HG03175 (cell line): ENCODE data around the gene PIAS4.
"Not testable (repeated sequence)": the region's sequence is repeated elsewhere in the genome, so short reads cannot be mapped to it uniquely, and the experiment has no call there.

Experiments
- ATAC-seq: cut with Tn5 transposase; IDR thresholded peaks from one replicate; pipeline ENCODE4 v1.9.1; 2021; ENCODE audit warnings: mild to moderate bottlenecking, moderate library complexity; ENCODE audit not compliant: unreplicated experiment

The PIAS4 gene

DNA sequence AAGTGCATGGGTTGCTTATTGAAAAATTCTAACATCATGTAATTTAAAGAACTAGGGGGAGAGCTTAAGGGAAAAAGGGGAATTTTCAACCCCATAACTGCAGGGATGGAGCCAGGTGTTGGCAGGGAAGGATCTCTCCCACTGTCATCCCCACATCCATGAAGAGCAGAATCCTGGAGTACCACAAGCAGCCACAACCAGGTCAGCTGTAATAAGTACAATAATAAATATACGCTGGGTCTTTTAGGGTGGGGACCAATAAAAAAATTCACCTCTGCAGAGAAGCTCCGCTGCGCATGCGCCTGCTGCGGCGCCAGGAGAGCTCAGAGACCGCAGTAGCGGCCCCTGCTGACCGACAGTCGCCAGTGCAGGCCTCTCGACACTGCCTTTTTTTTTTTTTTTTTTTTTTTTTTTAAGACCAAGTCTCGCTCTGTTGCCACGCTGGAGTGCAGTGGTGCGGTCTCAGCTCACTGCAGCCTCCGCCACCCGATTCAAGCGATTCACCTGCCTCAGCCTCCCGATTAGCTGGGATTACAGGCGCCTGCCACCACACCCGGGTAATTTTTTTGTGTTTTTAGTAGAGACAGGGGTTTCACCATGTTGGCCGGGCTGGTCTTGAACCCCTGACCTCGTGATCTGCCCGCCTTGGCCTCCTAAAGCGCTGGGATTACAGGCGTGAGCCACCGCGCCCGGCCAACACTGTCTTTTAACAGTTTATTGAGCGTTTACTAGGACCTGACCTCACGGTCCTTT lies 19.7 kb upstream of the PIAS4 start:
- ATAC-seq, result peak; percentile 47

DNA sequence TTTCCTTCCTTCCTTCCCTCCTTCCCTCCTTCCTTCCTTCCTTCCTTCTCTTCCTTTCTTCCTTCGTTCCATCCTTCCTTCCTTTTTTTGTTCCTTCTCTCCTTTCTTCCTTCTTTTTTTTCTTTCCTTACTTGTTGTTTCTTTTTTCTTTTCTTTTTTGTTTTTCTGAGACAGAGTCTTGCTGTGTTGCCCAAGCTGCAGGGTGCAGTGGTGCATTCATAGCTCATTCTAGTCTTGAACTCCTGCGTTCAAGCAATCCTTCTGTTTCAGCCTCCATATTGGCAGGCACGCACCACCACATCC lies 16.8 kb upstream of the PIAS4 start:
- ATAC-seq, result no peak

DNA sequence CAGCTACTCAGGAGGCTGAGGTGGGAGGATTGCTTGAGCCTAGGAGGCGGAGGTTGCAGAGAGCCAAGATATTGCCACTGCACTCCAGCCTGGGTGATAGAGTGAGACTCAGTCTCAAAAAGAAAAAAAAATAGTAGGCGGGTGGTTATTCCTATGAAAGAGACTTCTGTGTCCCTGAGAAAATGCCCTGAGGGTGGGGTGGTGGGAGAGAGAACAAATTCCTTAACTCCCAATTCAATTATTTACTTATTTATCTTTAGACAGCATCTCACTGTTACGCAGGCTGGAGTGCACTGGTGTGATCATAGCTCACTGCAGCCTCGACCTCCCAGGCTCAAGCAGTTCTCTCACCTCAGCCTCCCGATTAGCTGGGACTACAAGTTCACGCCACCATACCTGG lies 11.9 kb upstream of the PIAS4 start:
- ATAC-seq, result no peak

DNA sequence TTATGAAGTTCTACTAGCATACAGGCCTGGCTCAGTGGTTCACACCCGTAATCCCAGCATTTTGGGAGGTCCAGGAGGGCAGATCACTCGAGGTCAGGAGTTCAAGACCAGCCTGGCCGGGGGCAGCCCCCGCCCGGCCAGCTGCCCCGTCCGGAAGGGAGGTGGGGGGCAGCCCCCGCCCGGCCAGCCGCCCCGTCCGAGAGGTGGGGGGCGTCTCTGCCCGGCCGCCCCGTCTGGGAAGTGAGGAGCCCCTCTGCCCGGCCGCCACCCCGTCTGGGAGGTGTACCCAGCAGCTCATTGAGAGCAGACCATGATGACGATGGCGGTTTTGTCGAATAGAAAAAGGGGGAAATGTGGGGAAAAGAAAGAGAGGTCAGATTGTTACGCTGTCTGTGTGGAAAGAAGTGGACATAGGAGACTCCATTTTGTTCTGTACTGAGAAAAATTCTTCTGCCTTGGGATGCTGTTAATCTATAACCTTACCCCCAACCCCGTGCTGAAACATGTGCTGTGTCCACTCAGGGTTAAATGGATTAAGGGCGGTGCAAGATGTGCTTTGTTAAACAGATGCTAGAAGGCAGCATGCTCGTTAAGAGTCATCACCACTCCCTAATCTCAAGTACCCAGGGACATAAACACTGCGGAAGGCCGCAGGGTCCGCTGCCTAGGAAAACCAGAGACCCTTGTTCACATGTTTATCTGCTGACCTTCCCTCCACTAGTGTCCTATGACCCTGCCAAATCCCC lies 8.7 kb upstream of the PIAS4 start:
- ATAC-seq, result not testable (repeated sequence)

DNA sequence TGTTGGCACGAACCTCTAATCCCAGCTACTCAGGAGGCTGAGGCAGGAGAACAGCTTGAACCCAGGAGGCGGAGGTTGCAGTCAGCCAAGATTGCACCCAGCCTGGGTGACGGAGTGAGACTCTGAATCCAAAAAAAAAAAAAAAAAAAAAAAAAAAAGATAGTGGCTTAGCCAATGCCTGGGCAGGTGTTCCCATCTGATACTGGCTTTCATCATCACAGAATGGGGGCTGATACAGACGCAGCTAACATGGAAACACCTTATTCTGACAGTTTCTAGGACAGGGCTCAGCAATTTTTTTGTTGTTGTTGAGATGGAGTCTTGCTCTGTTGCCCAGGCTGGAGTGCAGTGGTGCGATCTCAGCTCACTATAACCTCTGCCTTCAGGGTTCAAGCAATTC lies 6.7 kb upstream of the PIAS4 start:
- ATAC-seq, result not testable (repeated sequence)

DNA sequence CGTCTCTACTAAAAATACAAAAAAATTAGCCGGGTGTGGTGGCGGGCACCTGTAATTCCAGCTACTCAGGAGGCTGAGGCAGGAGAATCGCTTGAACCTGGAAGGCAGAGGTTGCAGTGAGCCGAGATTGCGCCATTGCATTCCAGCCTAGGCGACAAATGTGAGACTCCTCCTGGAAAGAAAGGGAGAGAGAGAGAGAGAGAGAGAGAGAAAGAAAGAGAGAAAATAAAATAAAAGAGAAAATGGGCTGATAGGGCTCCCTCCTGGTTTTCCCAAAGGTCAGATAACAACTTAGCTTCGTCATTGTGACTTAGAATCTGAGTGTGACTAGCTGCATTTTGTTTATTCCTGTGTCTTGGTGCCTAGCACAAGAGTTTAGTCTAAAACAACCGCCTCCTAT lies 2.1 kb upstream of the PIAS4 start:
- not testable (repeated sequence) for ATAC-seq

DNA sequence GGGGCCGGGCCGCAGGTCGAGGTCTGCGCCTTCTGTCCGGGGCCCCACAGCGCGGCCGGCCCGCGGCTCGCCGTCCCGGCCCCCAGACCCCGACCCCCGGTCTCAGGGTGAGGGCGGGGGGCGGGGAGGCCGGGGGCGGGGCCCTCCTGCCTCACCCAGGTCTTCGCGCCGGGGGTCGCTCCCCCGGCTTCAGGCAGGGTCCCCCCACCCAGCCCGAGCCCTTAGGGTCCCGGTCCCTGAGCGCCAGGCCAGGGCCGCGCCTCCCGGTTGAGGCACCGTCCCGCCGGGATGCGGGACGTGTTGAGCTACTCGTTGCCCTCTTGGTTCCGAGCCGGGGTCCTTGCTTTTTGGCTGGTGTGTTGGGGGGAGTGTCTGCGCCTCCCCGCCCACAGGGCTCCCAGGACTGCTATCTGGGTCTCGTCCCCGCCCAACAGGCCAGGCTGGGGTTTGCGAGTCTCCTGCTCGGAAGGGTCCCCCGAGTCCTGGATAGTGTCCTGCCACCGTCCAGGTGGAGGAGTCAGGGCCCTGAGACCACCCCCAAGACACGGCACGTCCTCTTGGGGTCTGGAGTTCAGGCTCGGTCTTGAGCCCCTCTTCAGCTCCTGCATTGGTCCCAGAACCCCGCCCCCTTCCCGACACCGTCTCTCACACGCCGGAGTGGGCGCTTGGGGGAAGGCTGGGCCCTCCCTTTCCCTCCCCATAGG lies 452 bp downstream of the PIAS4 start:
- ATAC-seq, result no peak

DNA sequence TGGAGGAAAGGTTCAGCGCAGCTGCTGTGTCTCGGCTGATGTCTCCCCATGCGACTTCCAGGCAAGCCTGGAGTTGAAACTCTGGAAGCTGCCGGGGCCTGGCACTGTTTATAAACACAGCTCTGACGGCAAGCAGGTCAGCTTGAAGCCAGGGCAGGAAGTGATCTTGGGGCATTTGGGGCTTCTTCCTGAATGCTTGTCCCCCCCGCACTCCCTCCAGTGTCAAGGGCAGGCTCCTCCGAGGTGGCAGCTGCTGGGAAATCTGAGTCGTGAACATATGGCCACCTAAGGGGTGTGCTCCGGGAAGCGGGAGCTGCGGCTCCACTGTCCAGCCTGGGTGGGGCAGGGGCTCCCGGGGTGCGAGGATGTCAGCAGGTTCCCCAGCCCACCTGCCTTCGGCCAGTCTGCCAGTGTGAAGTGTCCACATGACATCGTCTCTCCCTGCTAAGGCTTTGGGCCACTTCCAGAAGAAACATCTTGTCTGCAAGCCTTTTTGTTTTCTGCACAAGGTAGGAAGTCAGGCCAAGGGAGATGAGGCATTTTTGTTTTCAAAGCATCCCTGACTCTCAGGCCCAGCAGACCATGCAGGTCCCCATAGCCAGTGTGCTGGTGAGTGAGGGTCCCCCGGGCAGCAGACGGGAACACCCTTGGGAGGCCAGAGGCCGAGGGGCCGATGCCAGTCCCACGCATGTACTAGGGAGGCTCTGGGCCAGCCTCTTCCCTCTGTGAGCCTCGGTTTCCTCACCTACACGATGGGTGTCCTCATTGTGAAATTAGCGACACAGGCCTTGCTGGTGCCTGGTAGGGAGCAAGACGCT lies 2.7 kb downstream of the PIAS4 start:
- no peak for ATAC-seq

DNA sequence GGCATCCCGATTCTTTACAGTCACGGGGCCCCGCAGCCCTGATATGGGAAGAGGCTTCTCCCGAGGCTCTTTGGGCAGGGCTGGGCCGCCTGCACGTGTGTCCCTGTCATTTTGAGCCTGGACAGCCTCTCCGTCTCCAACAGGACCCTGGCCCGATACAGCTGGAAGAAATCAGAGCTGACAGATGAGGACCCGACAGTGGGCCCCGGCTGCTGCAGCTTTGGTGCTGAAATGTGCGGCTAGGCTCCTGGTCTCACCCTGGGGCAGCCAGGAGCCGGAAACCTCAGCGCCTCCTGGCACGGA lies 3.2 kb downstream of the PIAS4 start:
- ATAC-seq, result no peak

DNA sequence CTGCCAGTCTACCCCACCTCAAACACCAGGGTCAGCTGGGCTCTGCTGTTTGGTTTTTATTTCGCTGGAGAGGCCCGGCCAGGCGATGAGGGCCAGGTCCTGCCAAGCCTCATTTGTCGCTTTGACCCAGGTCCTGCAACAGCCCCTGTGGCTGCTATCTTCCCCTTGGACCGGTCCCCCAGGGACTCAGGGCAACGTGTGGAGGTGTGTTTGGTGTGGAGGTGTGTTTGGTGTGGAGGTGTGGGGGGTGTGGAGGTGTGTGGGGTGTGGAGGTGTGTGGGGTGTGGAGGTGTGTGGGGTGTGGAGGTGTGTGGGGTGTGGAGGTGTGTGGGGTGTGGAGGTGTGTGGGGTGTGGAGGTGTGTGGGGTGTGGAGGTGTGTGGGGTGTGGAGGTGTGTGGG lies 3.9 kb downstream of the PIAS4 start:
- ATAC-seq, result not testable (repeated sequence)

DNA sequence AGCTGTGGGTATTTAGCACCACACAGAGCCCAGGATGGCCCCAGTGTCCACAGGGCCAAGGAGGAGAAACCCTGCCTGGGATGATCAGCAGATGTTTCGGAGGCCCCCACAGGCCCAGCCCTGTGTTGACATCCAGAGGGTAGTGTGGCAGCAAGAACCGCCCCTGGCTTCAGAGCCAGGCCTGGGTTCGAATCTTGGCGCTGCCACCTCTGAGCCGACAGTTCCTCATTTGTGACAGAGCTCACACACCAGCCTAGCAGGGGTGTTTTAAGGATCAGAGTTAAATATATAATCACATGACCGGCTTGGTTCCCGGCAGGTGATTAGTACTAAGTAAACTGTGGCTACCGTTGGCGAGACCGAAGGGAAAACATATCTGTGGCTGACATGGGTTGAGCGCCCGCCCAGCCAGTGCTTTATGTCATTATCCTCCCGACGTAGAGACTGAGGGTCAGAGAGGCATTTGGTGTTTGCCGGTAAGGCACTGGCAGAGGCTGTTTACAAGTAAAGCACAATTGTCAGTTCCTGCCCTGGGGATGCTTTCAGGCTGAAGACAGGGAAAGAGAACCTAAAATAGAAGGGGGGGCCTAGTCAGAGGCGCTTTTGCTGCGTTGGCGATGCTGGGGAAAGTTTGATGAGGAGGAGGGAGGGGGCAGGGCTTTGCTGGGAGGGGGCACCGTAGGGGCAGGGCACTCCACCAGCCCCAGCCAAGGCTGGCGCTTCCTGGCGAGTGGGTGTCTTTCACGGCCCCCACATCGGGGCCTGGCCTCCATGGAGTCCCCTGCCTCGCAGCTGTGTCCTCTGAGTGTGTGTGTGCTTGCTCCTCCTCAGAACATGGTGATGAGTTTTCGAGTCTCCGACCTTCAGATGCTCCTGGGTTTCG lies 4.8 kb downstream of the PIAS4 start:
- no peak for ATAC-seq

DNA sequence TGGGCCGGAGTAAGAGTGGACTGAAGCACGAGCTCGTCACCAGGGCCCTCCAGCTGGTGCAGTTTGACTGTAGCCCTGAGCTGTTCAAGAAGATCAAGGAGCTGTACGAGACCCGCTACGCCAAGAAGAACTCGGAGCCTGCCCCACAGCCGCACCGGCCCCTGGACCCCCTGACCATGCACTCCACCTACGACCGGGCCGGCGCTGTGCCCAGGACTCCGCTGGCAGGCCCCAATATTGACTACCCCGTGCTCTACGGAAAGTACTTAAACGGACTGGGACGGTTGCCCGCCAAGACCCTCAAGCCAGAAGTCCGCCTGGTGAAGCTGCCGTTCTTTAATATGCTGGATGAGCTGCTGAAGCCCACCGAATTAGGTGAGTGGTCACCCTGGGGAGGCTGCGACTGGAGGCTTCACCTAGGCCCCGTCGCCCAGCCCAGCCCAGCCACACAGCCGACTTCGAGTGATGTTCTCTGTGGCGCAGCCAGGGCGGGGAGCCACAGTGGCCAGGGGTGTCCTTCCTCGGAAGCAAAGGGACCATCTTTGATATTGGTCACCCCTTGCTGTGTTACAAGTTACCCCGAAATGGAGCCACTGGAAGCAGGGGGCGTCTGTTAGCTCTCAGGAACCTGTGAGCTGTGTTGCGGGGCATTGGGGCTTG lies 5.6 kb downstream of the PIAS4 start:
- no peak for ATAC-seq

DNA sequence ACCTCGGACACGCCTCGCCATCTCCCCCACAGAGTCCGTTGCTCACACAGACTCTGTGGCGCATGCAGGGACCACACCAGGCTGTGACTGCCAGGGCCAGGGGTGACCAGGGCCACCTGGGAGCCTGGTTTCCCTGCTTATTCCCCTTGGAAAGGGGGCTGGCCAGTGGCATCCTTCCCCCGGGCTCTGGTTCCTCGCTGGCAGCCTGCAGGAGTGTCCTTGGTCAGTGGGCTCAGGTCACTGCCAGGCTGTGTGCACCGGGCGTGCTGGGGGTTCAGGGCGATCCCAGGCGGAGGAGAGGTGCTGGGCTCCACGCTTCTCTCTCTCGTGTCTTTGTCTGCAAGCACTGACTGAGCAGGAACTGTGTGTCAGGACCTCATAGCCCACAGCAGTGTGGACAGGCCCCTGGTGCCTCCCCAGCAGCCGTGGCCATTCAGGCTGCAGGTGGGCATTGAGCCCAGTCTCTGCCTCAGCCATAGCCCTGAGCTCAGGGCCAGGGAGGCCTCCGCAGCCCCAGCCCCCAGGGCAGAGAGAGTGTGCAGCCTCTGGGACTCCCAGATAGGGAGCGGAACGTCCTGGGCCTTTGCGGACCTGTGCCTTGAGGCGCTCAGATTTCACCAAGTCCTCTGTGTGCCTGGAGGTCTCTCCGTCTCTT lies 6.5 kb downstream of the PIAS4 start:
- ATAC-seq, result no peak

DNA sequence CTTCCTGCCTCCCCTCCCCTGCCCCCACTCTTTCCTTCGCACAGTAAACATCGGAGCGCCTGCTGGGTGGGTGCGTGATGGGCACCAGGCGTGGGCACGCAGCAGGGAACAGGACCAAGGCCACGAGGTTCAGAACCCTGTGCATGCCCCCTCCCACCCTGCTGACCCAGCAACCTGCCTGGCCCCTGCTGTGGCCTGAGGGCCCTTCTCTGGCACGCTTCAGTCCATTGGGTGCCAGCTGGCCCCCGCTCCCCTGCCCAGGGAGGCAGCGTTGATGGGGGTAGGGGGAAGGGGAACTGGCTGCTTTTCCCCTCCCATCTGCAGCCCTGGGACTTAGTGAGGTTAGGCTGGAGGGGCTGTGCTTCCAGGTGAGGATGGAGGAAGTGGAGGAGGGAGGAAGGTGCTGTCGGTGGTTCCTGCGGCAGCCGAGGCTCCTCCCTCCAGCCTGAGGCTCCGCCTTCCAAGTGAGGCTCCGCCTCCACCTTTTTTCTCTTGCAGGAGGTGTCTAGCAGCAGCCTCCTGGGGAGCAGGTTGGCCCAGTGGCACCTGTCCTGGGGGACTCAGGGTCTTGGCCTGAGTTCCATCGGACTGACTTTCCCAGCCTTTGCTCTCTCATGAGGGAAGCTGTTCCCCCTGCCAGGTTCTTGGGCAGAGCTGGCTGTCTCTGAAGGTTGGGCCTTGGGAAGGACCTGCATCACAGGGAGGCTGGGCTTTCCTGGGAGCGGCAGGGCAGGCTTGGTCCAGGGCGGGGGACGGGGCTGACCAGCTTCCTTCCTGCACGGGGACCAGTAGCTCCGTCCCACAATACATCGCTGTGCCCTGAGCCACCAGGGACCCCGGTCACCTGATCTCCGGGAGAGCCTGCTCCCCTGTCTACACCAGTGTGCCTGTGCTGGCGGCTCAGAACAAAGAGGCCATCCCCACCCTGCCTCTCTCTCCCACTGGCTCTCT lies 7.3 kb downstream of the PIAS4 start:
- no peak for ATAC-seq

DNA sequence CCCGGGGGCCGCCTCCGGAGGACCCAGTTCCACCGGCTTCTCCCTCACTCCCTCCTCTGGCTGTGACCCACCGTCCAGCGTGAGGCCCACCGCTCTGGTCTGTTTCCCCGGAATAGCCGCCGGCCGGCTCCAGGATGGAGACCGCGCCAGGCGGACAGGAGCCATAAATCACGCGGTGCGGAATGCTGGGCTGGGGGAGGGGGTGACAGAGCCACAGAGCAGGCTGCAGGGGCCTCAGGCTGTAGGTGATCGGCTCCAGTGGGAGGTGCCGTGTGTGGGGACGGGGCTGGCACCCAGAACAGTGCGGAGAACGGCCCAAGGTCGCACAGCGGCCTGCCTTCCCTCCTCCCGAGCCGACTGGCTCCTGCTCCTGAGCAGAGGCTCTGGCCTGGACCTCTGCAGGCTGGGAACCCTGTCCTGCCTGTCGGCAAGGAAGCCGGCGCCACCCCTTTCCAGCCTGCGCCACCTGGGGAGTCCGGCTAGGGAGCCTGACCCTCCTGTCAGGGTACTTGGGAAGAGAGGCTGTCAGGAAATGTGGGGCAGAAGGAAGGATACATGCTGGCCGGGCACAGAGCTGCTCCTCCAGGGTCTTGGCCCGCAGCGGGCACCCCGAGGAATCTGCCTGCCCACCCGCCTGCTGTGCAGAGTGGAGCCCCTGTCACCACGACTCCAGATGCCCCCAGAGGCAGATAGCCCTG lies 8.3 kb downstream of the PIAS4 start:
- no peak for ATAC-seq

DNA sequence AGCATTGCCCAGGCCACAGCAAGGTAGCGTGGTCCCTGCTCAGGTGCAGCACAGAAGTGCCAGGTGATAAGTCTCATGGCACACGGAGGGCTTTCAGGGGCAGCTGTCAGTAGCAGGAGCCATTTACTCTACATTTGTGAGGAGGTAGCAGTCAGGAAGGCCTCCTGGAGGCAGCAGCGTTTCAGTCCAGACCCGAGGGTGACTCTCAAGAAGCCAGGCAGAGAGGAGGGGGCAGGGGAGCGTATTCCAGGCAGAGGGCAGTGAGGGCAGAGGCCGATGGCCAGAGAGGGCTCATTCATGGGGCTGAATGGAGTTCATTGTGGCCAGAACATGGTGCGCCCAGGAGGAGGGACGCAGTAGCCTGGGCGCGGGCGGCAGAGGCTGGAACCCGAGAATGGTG lies 8.9 kb downstream of the PIAS4 start:
- ATAC-seq, result no peak

DNA sequence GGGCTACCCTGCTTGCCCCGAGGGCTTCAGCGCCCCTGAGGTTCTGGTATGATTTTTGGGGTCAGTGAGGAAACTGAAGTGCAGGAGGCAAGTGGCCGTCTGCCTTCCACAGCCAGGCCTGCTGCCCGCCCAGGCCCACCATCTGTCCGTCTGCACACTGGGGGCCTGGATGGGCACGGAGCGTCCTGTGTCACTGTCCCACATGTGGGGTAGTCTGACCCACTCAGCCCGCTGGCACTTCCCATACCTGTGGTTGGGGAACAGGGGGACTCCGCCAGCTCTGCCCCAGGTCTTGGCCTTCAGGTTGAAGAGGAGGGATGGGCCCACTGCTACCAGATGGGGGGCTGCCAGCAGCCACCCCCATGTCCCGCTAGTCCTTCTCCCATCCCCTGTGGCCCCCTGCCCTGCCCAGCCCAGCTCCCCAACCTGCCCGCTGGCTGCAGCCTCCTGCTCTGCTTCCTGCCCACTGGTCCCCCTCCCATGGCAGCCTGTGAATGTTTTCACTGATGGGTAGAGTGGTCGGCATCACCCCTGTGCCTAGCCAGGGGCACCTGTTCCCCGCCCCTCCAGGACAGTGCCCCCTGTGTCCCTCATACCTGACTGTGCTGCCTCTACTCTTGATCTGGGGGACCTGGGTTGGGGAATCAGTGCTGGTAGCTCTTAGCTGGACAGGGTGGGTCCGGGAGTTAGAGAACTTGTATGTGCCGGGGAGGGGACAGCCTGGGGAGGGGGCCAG lies 9.5 kb downstream of the PIAS4 start:
- no peak for ATAC-seq
